ENCODE measurements around the gene ARHGAP6. TPM values are rescaled to one million over a fixed set of nuclear protein-coding genes. Genes with fewer than 3 reads are reported as not detected.

The ARHGAP6 gene
- total RNA-seq, 1 experiment from 2014 or later = 0.07 TPM

- Mint-ChIP-seq H3K27me3 (ENCODE audit: low read depth) (peaks cover 2% of the 10 kb centered on the region; the same call in 1 of the 2 replicates), H3K27ac (no peak overlapping the region), H3K4me1 (no peaks in the 10 kb centered on the region), H3K9me3 (peaks cover 43 to 49% of the 10 kb centered on the region in 2 experiments), H3K4me3 (no peak overlapping the region), H3K36me3 (ENCODE audit: insufficient read depth in 1 of 3, low read depth in 3 of 3) (no peaks in the 10 kb centered on the region)
- WGBS (ENCODE audit: extremely low coverage, insufficient read length, low lambda C conversion rate) = no CpG with 5 or more reads among the region's 1 CpG
- H3K27ac ChIP-seq (ENCODE audit: insufficient read length, low read depth, low read length) = no peak overlapping the region
- no peak overlapping the region for H3K4ac ChIP-seq (ENCODE audit: low read depth, low read length)
- no peaks in the 10 kb centered on the region for H4K20me1 ChIP-seq (ENCODE audit: control insufficient read depth, insufficient read depth, insufficient read length)
- H3K14ac ChIP-seq (ENCODE audit: insufficient read depth, low read length) = no peak overlapping the region
- no peak overlapping the region for H3T11ph ChIP-seq (ENCODE audit: low read length)
- DNase-seq = no peak
- H3K9me3 ChIP-seq (ENCODE audit: control insufficient read depth, low read depth, low read length) = no peaks in the 10 kb centered on the region
- H2BK20ac ChIP-seq (ENCODE audit: low read depth, low read length, poor library complexity, severe bottlenecking) = no peak overlapping the region
- TF ChIP-seq CTCF (conservative IDR thresholded peaks at IDR 0.05) = no peak
- no peaks in the 10 kb centered on the region for H3K4me1 ChIP-seq (ENCODE audit: insufficient read depth, low read length)
- H3K23me2 ChIP-seq (ENCODE audit: insufficient read length, low read depth, low read length, poor library complexity, severe bottlenecking) = no peaks in the 10 kb centered on the region
- H3K9ac ChIP-seq (ENCODE audit: extremely low read depth, insufficient read length, low read length) = no peak overlapping the region
- H2BK5ac ChIP-seq (ENCODE audit: insufficient read length, low read length) = no peak overlapping the region
- H2AK5ac ChIP-seq (ENCODE audit: insufficient read length, low read length) = no peak overlapping the region
- no peak overlapping the region for H2BK12ac ChIP-seq (ENCODE audit: insufficient read length, low read depth, low read length)
- H4K5ac ChIP-seq (ENCODE audit: insufficient read length, low read depth, low read length) = no peak overlapping the region
- no peaks in the 10 kb centered on the region for H3K27me3 ChIP-seq (ENCODE audit: insufficient read depth, low read length)
- no peak overlapping the region for H4K8ac ChIP-seq (replicated peaks; ENCODE audit: insufficient read length, low read depth, low read length)
- no peaks in the 10 kb centered on the region for H3K79me2 ChIP-seq (ENCODE audit: insufficient read depth, low read length)
- H4K91ac ChIP-seq (ENCODE audit: insufficient read length, low read depth, low read length) = no peak overlapping the region
- H3K4me2 ChIP-seq (ENCODE audit: insufficient read depth, insufficient read length, low read length) = no peak overlapping the region
- no peak overlapping the region for H3K23ac ChIP-seq (ENCODE audit: insufficient read length, low read depth, low read length)
- H3K79me1 ChIP-seq (ENCODE audit: insufficient read depth, low read depth, low read length, poor library complexity, severe bottlenecking) = no peaks in the 10 kb centered on the region
- no peak overlapping the region for H2BK15ac ChIP-seq (ENCODE audit: low read depth, low read length)
- no peak overlapping the region for H2BK120ac ChIP-seq (ENCODE audit: low read depth, low read length, poor library complexity, severe bottlenecking)
- no peak overlapping the region for H3K18ac ChIP-seq (ENCODE audit: insufficient read length, low read depth, low read length)
- H3K56ac ChIP-seq (ENCODE audit: insufficient read length, low read depth, low read length) = no peak overlapping the region
- H2AFZ ChIP-seq (ENCODE audit: low read length) = no peak overlapping the region
Measured at GRCh38 chrX:11414091-11414490, 251.6 kb downstream of the ARHGAP6 start.

Data from H9 (cell line).